OCI-LY7 (cell line): Measurements from ENCODE around the gene DHRS7B. TPM values are rescaled to one million over a fixed set of nuclear protein-coding genes. Genes with fewer than 3 reads are reported as not detected.

ENCODE experiments used
- BruUV-seq: library from RNA; stranded (reverse); fragments of 400-500 nt; replicated peaks from 2 replicates; lab custom pipeline; 2021; lab: Mats Ljungman, UMichigan
- CTCF ChIA-PET: fragments of 300-600 bp; sonication (Branson Sonifier 250); formaldehyde crosslinking; loops from one replicate; lab custom pipeline; 2022; ENCODE audit warnings: antibody characterized with exemption; ENCODE audit not compliant: unreplicated experiment; lab: Charles Lee
- POLR2A ChIA-PET: fragments of 300-600 bp; sonication (Branson Sonifier 250); formaldehyde crosslinking; loops from one replicate; lab custom pipeline; 2022; ENCODE audit warnings: antibody characterized with exemption; lab: Charles Lee
- DNase-seq: peaks from one replicate; pipeline ENCODE4 v3.0.0-alpha.2; 2015; ENCODE audit warnings: low spot score
- H2AFZ ChIP-seq: fragments of 200-600 bp; sonication (generic), shearing (Covaris generic); 2 replicates; pipeline ENCODE4 v1.6.1; 2014; ENCODE audit warnings: mild to moderate bottlenecking, antibody characterized with exemption, low read length, moderate library complexity
- H3K27ac ChIP-seq: fragments of 200-600 bp; sonication (generic); 2 replicates; pipeline ENCODE4 v1.5.1; 2014; ENCODE audit warnings: mixed run types, low read depth, mild to moderate bottlenecking, moderate library complexity, low read length, inconsistent platforms; ENCODE audit not compliant: poor library complexity, severe bottlenecking
- H3K36me3 ChIP-seq: fragments of 200-600 bp; sonication (generic); 2 replicates; pipeline ENCODE4 v1.6.1; 2014; ENCODE audit warnings: mild to moderate bottlenecking, antibody characterized with exemption, low read length, moderate library complexity, mixed read lengths; ENCODE audit not compliant: insufficient read depth
- H3K4me1 ChIP-seq: fragments of 200-600 bp; sonication (generic); 2 replicates; pipeline ENCODE4 v1.5.1; 2014; ENCODE audit warnings: mild to moderate bottlenecking, low read length; ENCODE audit not compliant: insufficient read depth, poor library complexity, severe bottlenecking
- H3K4me2 ChIP-seq: fragments of 200-600 bp; sonication (generic); 2 replicates; pipeline ENCODE4 v1.6.1; 2014; ENCODE audit warnings: mild to moderate bottlenecking, low read length
- H3K4me3 ChIP-seq: fragments of 200-600 bp; sonication (generic); 2 replicates; pipeline ENCODE4 v1.5.1; 2014; ENCODE audit warnings: mild to moderate bottlenecking, low read depth, low read length; ENCODE audit not compliant: poor library complexity, severe bottlenecking
- H3K79me2 ChIP-seq: fragments of 200-600 bp; sonication (generic); 2 replicates; pipeline ENCODE4 v1.6.1; 2016; ENCODE audit warnings: low read depth, mild to moderate bottlenecking, low read length, moderate library complexity, mixed read lengths; ENCODE audit not compliant: insufficient read depth
- H3K9me2 ChIP-seq: fragments of 200-600 bp; sonication (generic); 2 replicates; pipeline ENCODE4 v1.6.1; 2016; ENCODE audit warnings: mild to moderate bottlenecking, low read length, mixed read lengths; ENCODE audit not compliant: insufficient read depth
- H3K9me3 ChIP-seq: fragments of 200-600 bp; sonication (generic); 2 replicates; pipeline ENCODE4 v1.6.1; 2014; ENCODE audit warnings: mild to moderate bottlenecking, mixed run types, low read length, mixed read lengths
- H4K20me1 ChIP-seq: fragments of 200-600 bp; sonication (generic); 2 replicates; pipeline ENCODE4 v1.6.1; 2014; ENCODE audit warnings: mild to moderate bottlenecking, antibody characterized with exemption, low read length, moderate library complexity, mixed read lengths; ENCODE audit not compliant: insufficient read depth
- EZH2phosphoT487 ChIP-seq: fragments of 200-600 bp; sonication (generic); IDR thresholded peaks from 2 replicates; pipeline ENCODE4 v1.6.1; 2018; ENCODE audit warnings: low read depth, borderline replicate concordance, mild to moderate bottlenecking, mixed run types, antibody characterized with exemption, low read length, moderate library complexity, mixed read lengths
- intact Hi-C: fragments of 100-400 bp; cut with micrococcal nuclease; formaldehyde crosslinking; loops from one replicate; pipeline ENCODE4 v1.10.0; 2022; ENCODE audit not compliant: unreplicated experiment
- total RNA-seq, 2 experiments: library from RNA; depleted of rRNA in 1 of 2; stranded (reverse); fragments of >200 nt in 1 of 2; shearing (Covaris generic) in 1 of 2; gene quantifications; 2 replicates each; pipeline ENCODE4 v1.2.3, GENCODE V29; 2014 to 2022
- TF ChIP-seq, protein P1 (sequence below): fragments of 200-600 bp; sonication (generic); conservative IDR thresholded peaks from 2 replicates; pipeline ENCODE4 v1.5.1; 2014; ENCODE audit warnings: mild to moderate bottlenecking, antibody characterized with exemption, low read length, moderate library complexity, mixed read lengths

Gene DHRS7B
- total RNA-seq, 2 experiments from 2014 or later = 16.0 to 16.5 TPM

DNA sequence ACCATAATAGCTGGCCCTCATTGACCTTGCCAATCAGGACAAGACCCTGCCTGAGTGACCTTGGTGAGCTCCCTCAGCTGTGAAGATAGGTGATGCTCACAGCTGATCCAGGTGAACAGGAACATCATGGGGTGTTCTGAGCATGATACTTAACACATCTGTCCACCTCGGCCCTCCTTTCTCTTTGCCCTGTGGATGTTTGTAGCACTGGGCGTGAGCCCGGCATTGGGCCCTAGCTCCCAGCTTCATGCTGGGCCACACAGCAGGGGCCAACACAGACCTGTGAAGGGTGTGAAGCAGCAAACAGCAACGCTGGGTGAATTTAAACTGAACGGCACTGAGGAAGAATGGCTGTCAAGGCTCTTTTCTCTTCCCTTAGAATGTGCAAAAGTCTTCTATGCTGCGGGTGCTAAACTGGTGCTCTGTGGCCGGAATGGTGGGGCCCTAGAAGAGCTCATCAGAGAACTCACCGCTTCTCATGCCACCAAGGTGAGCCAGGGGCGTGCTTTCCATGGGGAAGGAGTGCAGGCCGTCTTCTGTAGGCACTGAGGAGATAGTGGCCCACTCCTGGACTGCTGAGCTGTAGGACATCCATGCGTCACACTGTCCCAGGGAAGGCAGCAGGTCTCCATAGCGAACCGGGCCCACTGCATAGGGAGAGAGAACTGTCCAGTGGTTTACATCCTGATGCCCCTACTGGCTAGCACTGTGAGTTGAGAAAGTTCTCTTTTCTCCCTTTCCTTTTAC, 51.3 kb downstream of the DHRS7B start:
- Histone ChIP-seq H3K9me3 (no peaks in the 10 kb centered on the region), H3K4me3 (no peak overlapping the region), H2AFZ (no peak overlapping the region), H3K4me2 (no peak overlapping the region), H3K36me3 (no peaks in the 10 kb centered on the region), H3K79me2 (no peaks in the 10 kb centered on the region), H3K9me2 (no peaks in the 10 kb centered on the region), H3K4me1 (no peaks in the 10 kb centered on the region), H4K20me1 (no peaks in the 10 kb centered on the region), H3K27ac (no peak overlapping the region)
- no peak for DNase-seq
- CTCF ChIA-PET = interaction anchor here (0.5 kb wide), 1 partner anchor 1433 kb away, joined by 3 read pairs; no protein-coding TSS in a partner anchor
- intact Hi-C loops = no loop called here
- POLR2A ChIA-PET = interaction anchor here (0.6 to 0.7 kb wide), 3 partner anchors 11 to 440 kb away, joined by 3 to 5 read pairs (median 4); no protein-coding TSS in a partner anchor
- TF ChIP-seq EZH2phosphoT487 = no peak
- TF ChIP-seq, protein P1, sequence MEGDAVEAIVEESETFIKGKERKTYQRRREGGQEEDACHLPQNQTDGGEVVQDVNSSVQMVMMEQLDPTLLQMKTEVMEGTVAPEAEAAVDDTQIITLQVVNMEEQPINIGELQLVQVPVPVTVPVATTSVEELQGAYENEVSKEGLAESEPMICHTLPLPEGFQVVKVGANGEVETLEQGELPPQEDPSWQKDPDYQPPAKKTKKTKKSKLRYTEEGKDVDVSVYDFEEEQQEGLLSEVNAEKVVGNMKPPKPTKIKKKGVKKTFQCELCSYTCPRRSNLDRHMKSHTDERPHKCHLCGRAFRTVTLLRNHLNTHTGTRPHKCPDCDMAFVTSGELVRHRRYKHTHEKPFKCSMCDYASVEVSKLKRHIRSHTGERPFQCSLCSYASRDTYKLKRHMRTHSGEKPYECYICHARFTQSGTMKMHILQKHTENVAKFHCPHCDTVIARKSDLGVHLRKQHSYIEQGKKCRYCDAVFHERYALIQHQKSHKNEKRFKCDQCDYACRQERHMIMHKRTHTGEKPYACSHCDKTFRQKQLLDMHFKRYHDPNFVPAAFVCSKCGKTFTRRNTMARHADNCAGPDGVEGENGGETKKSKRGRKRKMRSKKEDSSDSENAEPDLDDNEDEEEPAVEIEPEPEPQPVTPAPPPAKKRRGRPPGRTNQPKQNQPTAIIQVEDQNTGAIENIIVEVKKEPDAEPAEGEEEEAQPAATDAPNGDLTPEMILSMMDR = no peak
- BruUV-seq = no TSS peak

DNA sequence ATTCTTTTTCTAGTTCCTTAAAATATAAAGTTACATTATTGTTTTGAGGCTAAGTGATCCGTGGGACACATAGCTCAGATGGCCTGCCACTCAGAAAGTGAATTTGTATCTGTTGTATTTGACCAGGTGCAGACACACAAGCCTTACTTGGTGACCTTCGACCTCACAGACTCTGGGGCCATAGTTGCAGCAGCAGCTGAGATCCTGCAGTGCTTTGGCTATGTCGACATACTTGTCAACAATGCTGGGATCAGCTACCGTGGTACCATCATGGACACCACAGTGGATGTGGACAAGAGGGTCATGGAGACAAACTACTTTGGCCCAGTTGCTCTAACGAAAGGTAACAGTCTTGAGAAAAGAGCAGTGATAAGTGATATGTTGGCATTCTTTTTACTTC, 56.7 kb downstream of the DHRS7B start:
- no TSS peak for BruUV-seq
- Histone ChIP-seq H3K4me2 (no peak overlapping the region), H3K36me3 (peaks cover 4% of the 10 kb centered on the region; the same call in 1 of the 2 replicates), H4K20me1 (no peaks in the 10 kb centered on the region), H3K27ac (no peak overlapping the region), H3K4me3 (no peak overlapping the region), H3K9me2 (no peaks in the 10 kb centered on the region), H3K79me2 (no peaks in the 10 kb centered on the region), H3K4me1 (no peaks in the 10 kb centered on the region), H2AFZ (no peak overlapping the region), H3K9me3 (no peaks in the 10 kb centered on the region)
- DNase-seq = no peak
- TF ChIP-seq, protein P1 = no peak
- TF ChIP-seq EZH2phosphoT487 = no peak
- ChIA-PET POLR2A (interaction anchor here (0.6 to 0.7 kb wide), 4 partner anchors 29 to 354 kb away, joined by 3 to 6 read pairs (median 3); no protein-coding TSS in a partner anchor), CTCF (no interaction called here)
- intact Hi-C loops = no loop called here

DNA sequence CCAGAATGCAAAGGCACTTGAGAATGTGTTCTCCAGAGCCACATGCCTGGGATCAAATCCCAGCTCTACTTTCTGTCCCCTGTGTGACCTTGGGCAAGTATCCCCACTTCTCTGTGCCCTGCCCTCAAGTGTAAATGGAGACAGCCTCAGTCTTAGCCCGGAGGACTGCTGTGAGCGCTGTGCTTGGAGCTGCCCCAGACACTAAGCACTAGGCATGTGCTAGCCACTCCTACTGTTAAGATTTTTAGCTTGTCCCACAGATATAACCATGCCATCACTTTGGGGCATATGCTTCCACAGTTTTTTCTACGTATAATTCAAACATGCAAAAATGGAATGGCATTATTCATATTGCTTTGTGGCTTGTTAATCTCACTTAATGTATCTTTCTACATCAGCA, 57.8 kb downstream of the DHRS7B start:
- H3K9me2 ChIP-seq = no peaks in the 10 kb centered on the region
- H4K20me1 ChIP-seq = no peaks in the 10 kb centered on the region
- no peaks in the 10 kb centered on the region for H3K4me1 ChIP-seq
- no peak for TF ChIP-seq EZH2phosphoT487
- TF ChIP-seq, protein P1 = no peak
- ChIA-PET POLR2A (no interaction called here), CTCF (no interaction called here)
- intact Hi-C loops = no loop called here
- H3K4me3 ChIP-seq = no peak overlapping the region
- H3K79me2 ChIP-seq = no peaks in the 10 kb centered on the region
- H3K4me2 ChIP-seq = no peak overlapping the region
- H3K36me3 ChIP-seq = peaks cover 4% of the 10 kb centered on the region; the same call in 1 of the 2 replicates
- BruUV-seq = no TSS peak
- H2AFZ ChIP-seq = no peak overlapping the region
- no peaks in the 10 kb centered on the region for H3K9me3 ChIP-seq
- no peak overlapping the region for H3K27ac ChIP-seq
- no peak for DNase-seq
